ENCODE results near the gene FGD2. TPM values are rescaled to one million over a fixed set of nuclear protein-coding genes. Genes with fewer than 3 reads are reported as not detected.

FGD2 gene
- total and polyA plus RNA-seq, 2 experiments from 2014 or later = 0.13 to 0.14 TPM

- peaks cover 36% of the 10 kb centered on the region for H3F3A ChIP-seq (replicated peaks; ENCODE audit: low read depth)
- Mint-ChIP-seq H3K4me1 (peaks cover 51% of the 10 kb centered on the region), H3K27ac (peak overlapping the region; percentile 9; the same call in 1 of the 2 replicates), H3K4me3 (no peak overlapping the region; the same call in 2 of the 3 replicates), H3K36me3 (ENCODE audit: low read depth) (no peaks in the 10 kb centered on the region; the same call in 2 of the 3 replicates), H3K27me3 (ENCODE audit: insufficient read depth, low read depth, poor library complexity) (peaks cover 18% of the 10 kb centered on the region), H3K9me3 (no peaks in the 10 kb centered on the region)
- no peaks in the 10 kb centered on the region for H3K36me3 ChIP-seq (ENCODE audit: insufficient read depth)
- H3K9me2 ChIP-seq (ENCODE audit: insufficient read depth) = no peaks in the 10 kb centered on the region
- H3K4me1 ChIP-seq (ENCODE audit: insufficient read depth) = peaks cover 38% of the 10 kb centered on the region
- DNase-seq (ENCODE audit: low spot score) (peak; percentile 64), ATAC-seq (peak; percentile 5)
- H3K27ac ChIP-seq (ENCODE audit: low read depth) = 0 out of 2 replicates have a peak overlapping the region, but pooled peaks have one; percentile 26
- no peaks in the 10 kb centered on the region for H3K27me3 ChIP-seq (ENCODE audit: insufficient read depth)
- H3K4me2 ChIP-seq = peak overlapping the region; percentile 57; the same call in 1 of the 2 replicates
- 0 out of 2 replicates have a peak overlapping the region, but pooled peaks have one; percentile 23 for H3K4me3 ChIP-seq
- TF ChIP-seq ZNF331 (CRISPR knock-in tag; IDR thresholded peaks at IDR 0.05; ENCODE audit: low read depth) (no peak), REST (IDR thresholded peaks at IDR 0.05; ENCODE audit: unreplicated experiment) (no peak), POLR2AphosphoS5 (IDR thresholded peaks at IDR 0.05; ENCODE audit: low read depth) (no peak), NANOG (IDR thresholded peaks at IDR 0.05; ENCODE audit: borderline replicate concordance) (no peak), EZH2 (IDR thresholded peaks at IDR 0.05; ENCODE audit: low read depth, unreplicated experiment) (no peak), JUNB (IDR thresholded peaks at IDR 0.05; ENCODE audit: unreplicated experiment) (no peak), ZNF462 (CRISPR knock-in tag; IDR thresholded peaks at IDR 0.05) (no peak), CTCF (conservative IDR thresholded peaks at IDR 0.05; ENCODE audit: low read depth in 2 of 2) (no peak), ZNF114 (CRISPR knock-in tag; IDR thresholded peaks at IDR 0.05) (no peak), STAT1 (IDR thresholded peaks at IDR 0.05; ENCODE audit: unreplicated experiment) (no peak), EZH2phosphoT487 (IDR thresholded peaks at IDR 0.05; ENCODE audit: unreplicated experiment) (no peak), CREB1 (CRISPR knock-in tag; IDR thresholded peaks at IDR 0.05; ENCODE audit: low read depth) (no peak), ETS1 (IDR thresholded peaks at IDR 0.05) (no peak)
- H2AFZ ChIP-seq = peak overlapping the region; percentile 78
- no peaks in the 10 kb centered on the region for H3K79me2 ChIP-seq (replicated peaks; ENCODE audit: insufficient read depth)
- H4K20me1 ChIP-seq (replicated peaks; ENCODE audit: insufficient read depth) = no peaks in the 10 kb centered on the region
Measured at GRCh38 chr6:37056439-37057127, 51.1 kb downstream of the FGD2 start.
